ENCODE results near the gene KDELR3.

Gene KDELR3

DNA sequence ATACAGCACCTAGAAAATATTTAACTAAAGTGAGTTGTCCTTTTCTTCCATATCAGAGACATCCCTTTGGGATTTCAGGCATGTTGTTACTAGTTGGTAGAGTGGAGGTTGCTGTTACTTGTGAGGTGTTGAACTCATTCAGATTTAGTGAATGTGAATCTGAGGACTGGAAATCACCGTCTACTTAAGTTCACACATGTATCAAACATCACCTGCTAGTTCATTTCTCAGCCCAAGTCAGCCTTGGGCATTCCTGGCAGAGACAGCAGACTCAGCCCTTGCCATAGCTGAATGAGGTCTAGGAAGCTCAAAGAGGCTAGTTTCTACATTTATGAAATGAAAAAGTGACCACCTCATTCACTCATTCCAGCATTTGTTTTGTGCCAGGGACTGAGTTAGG is 9.7 kb downstream of the KDELR3 start:
- ChIA-PET POLR2A (interaction anchor here (1.1 kb wide), 1 partner anchor 61 kb away, joined by 3 read pairs; no protein-coding TSS in a partner anchor), CTCF (interaction anchor here (0.6 kb wide), 1 partner anchor 13 kb away, joined by 3 read pairs; no protein-coding TSS in a partner anchor)
- Histone ChIP-seq H3K4me1 (ENCODE audit: control insufficient read depth, insufficient read depth, low read length) (no peaks in the 10 kb centered on the region), H3K27ac (ENCODE audit: extremely low read depth, low read depth, low read length) (no peak overlapping the region), H3K9me3 (ENCODE audit: control insufficient read depth, insufficient read depth, low read depth, low read length) (no peaks in the 10 kb centered on the region), H3K4me3 (ENCODE audit: low read depth, low read length) (no peak overlapping the region), H3K36me3 (ENCODE audit: control insufficient read depth in 2 of 2, insufficient read depth in 1 of 2, low read length in 2 of 2) (peaks cover 18 to 29% of the 10 kb centered on the region in 2 experiments)
- TF ChIP-seq ZBTB48 (tag by site-specific recombination; IDR thresholded peaks at IDR 0.05) (no peak), ZNF670 (tag by site-specific recombination; IDR thresholded peaks at IDR 0.05; ENCODE audit: low read depth) (no peak), ZNF624 (tag by site-specific recombination; IDR thresholded peaks at IDR 0.05) (no peak)
- TF ChIP-seq, protein P1, sequence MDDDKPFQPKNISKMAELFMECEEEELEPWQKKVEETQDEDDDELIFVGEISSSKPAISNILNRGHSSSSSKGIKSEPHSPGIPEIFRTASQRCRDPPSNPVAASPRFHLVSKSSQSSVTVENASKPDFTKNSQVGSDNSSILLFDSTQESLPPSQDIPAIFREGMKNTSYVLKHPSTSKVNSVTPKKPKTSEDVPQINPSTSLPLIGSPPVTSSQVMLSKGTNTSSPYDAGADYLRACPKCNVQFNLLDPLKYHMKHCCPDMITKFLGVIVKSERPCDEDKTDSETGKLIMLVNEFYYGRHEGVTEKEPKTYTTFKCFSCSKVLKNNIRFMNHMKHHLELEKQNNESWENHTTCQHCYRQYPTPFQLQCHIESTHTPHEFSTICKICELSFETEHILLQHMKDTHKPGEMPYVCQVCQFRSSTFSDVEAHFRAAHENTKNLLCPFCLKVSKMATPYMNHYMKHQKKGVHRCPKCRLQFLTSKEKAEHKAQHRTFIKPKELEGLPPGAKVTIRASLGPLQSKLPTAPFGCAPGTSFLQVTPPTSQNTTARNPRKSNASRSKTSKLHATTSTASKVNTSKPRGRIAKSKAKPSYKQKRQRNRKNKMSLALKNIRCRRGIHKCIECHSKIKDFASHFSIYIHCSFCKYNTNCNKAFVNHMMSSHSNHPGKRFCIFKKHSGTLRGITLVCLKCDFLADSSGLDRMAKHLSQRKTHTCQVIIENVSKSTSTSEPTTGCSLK (tag by site-specific recombination; IDR thresholded peaks at IDR 0.05), result no peak
- TF ChIP-seq, protein P2, sequence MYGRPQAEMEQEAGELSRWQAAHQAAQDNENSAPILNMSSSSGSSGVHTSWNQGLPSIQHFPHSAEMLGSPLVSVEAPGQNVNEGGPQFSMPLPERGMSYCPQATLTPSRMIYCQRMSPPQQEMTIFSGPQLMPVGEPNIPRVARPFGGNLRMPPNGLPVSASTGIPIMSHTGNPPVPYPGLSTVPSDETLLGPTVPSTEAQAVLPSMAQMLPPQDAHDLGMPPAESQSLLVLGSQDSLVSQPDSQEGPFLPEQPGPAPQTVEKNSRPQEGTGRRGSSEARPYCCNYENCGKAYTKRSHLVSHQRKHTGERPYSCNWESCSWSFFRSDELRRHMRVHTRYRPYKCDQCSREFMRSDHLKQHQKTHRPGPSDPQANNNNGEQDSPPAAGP (tag by site-specific recombination; IDR thresholded peaks at IDR 0.05), result no peak

DNA sequence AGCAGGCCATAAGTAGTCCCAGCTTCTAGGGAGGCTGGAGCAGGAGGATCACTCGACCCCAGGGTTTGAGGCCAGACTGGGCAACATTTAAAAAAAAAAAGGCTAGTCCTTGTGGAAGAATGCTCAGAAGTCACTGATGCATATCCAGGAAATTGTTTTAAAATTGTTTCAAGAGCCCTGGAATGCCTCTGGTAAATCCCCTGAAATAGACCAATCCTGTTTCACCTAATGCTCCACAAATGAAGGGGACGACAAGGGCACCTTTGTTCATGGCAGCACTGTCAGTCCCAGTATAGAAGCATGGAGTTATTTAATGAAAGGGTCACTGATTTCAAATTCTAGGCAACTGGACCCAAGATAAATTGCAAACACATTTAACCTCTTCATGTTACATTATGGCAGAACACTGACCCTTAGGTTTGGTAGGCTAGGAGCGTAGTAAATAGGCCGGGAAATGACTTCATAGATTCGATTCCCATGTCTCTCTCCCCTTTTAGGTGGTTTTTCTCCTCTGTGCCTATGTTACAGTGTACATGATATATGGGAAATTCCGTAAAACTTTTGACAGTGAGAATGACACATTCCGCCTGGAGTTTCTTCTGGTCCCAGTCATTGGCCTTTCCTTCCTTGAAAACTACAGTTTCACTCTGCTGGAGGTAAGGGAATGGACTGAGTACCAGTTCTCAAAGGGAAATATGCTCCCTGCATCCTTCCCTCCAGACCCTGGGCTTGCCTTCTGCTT is 11.4 kb downstream of the KDELR3 start:
- CTCF ChIA-PET, result interaction anchor here (0.7 kb wide), 1 partner anchor 44 kb away, joined by 5 read pairs; no protein-coding TSS in a partner anchor
- peak; percentile 28; the same call in 1 of the 2 replicates for TF ChIP-seq FEZF1 (tag by site-specific recombination; IDR thresholded peaks at IDR 0.05)
- TF ChIP-seq SP3 (tag by site-specific recombination; IDR thresholded peaks at IDR 0.05), result no peak
- TF ChIP-seq, protein P2 (tag by site-specific recombination; IDR thresholded peaks at IDR 0.05), result no peak
- no peak for TF ChIP-seq HOXC10 (CRISPR knock-in tag; IDR thresholded peaks at IDR 0.05)
- no peak for TF ChIP-seq HOXD13 (CRISPR knock-in tag; IDR thresholded peaks at IDR 0.05; ENCODE audit: borderline replicate concordance)
- peak; percentile 21; the same call in 1 of the 2 replicates for TF ChIP-seq GLIS1 (tag by site-specific recombination; IDR thresholded peaks at IDR 0.05)
- TF ChIP-seq, protein P3, sequence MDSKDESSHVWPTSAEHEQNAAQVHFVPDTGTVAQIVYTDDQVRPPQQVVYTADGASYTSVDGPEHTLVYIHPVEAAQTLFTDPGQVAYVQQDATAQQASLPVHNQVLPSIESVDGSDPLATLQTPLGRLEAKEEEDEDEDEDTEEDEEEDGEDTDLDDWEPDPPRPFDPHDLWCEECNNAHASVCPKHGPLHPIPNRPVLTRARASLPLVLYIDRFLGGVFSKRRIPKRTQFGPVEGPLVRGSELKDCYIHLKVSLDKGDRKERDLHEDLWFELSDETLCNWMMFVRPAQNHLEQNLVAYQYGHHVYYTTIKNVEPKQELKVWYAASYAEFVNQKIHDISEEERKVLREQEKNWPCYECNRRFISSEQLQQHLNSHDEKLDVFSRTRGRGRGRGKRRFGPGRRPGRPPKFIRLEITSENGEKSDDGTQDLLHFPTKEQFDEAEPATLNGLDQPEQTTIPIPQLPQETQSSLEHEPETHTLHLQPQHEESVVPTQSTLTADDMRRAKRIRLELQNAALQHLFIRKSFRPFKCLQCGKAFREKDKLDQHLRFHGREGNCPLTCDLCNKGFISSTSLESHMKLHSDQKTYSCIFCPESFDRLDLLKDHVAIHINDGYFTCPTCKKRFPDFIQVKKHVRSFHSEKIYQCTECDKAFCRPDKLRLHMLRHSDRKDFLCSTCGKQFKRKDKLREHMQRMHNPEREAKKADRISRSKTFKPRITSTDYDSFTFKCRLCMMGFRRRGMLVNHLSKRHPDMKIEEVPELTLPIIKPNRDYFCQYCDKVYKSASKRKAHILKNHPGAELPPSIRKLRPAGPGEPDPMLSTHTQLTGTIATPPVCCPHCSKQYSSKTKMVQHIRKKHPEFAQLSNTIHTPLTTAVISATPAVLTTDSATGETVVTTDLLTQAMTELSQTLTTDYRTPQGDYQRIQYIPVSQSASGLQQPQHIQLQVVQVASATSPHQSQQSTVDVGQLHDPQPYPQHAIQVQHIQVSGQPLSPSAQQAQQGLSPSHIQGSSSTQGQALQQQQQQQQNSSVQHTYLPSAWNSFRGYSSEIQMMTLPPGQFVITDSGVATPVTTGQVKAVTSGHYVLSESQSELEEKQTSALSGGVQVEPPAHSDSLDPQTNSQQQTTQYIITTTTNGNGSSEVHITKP (tag by site-specific recombination; IDR thresholded peaks at IDR 0.05), result no peak
- TF ChIP-seq ZNF391 (tag by site-specific recombination; IDR thresholded peaks at IDR 0.05; ENCODE audit: borderline replicate concordance, low read depth), result no peak
- no peak overlapping the region for H3K4me3 ChIP-seq (ENCODE audit: low read depth, low read length)
- POLR2A ChIA-PET, result no interaction called here
- no peaks in the 10 kb centered on the region for H3K4me1 ChIP-seq (ENCODE audit: control insufficient read depth, insufficient read depth, low read length)
- H3K27ac ChIP-seq (ENCODE audit: extremely low read depth, low read depth, low read length), result no peak overlapping the region; the same call in 1 of the 2 replicates
- no peaks in the 10 kb centered on the region for H3K9me3 ChIP-seq (ENCODE audit: control insufficient read depth, insufficient read depth, low read depth, low read length)
- peaks cover 33 to 46% of the 10 kb centered on the region in 2 experiments for H3K36me3 ChIP-seq (ENCODE audit: control insufficient read depth in 2 of 2, insufficient read depth in 1 of 2, low read length in 2 of 2)

All from HEK293 (cell line).